GM19025 (cell line): ENCODE measurements around the gene ENTPD2.

Experiments
- ATAC-seq: cut with Tn5 transposase; IDR thresholded peaks from one replicate; pipeline ENCODE4 v1.9.1; 2021; ENCODE audit warnings: mild to moderate bottlenecking, low read depth, moderate library complexity; ENCODE audit not compliant: unreplicated experiment

Gene ENTPD2

GRCh38 chr9:137053944-137054931, at the start of gene ENTPD2:
Gene ENTPD2, minus strand, starts transcription at chr9:137054061. Its CDS starts 64 bp downstream, at chr9:137053997.
- no peak for ATAC-seq

GRCh38 chr9:137103206-137103999, 49.5 kb upstream of the ENTPD2 start:
- ATAC-seq: no peak

GRCh38 chr9:137099231-137099630, 45.4 kb upstream of the ENTPD2 start:
- no peak for ATAC-seq

- ATAC-seq: no peak
Observed at GRCh38 chr9:137097761-137098462, 44.1 kb upstream of the ENTPD2 start.

- no peak for ATAC-seq
Observed at GRCh38 chr9:137096785-137097546, 43.1 kb upstream of the ENTPD2 start.

GRCh38 chr9:137095664-137096517, 42.0 kb upstream of the ENTPD2 start:
- ATAC-seq: peak; percentile 83

GRCh38 chr9:137089232-137089947, 35.5 kb upstream of the ENTPD2 start:
- ATAC-seq: no peak

GRCh38 chr9:137088121-137088520, 34.3 kb upstream of the ENTPD2 start:
- no peak for ATAC-seq

- ATAC-seq: no peak
Observed at GRCh38 chr9:137087409-137087925, 33.6 kb upstream of the ENTPD2 start.

- ATAC-seq: peak; percentile 81
Observed at GRCh38 chr9:137086531-137087408, 32.9 kb upstream of the ENTPD2 start, which contains the start of gene MAN1B1. Gene MAN1B1, plus strand, starts transcription at chr9:137086985. Its CDS starts 15 bp downstream, at chr9:137087000.

GRCh38 chr9:137085920-137086530, 32.2 kb upstream of the ENTPD2 start:
- ATAC-seq: no peak

GRCh38 chr9:137084526-137084925, 30.7 kb upstream of the ENTPD2 start:
- ATAC-seq: no peak

- no peak for ATAC-seq
Observed at GRCh38 chr9:137083394-137084004, 29.6 kb upstream of the ENTPD2 start.

- ATAC-seq: no peak
Observed at GRCh38 chr9:137082925-137083290, 29.0 kb upstream of the ENTPD2 start.

- no peak for ATAC-seq
Observed at GRCh38 chr9:137082222-137082924, 28.5 kb upstream of the ENTPD2 start.
